ENCODE measurements around the gene DNAJC12. TPM values are rescaled to one million over a fixed set of nuclear protein-coding genes. Genes with fewer than 3 reads are reported as not detected.

The DNAJC12 gene
- polyA plus RNA-seq, 1 of the 3 experiments (the other 2 are of a cell fraction): 7.9 TPM

DNA sequence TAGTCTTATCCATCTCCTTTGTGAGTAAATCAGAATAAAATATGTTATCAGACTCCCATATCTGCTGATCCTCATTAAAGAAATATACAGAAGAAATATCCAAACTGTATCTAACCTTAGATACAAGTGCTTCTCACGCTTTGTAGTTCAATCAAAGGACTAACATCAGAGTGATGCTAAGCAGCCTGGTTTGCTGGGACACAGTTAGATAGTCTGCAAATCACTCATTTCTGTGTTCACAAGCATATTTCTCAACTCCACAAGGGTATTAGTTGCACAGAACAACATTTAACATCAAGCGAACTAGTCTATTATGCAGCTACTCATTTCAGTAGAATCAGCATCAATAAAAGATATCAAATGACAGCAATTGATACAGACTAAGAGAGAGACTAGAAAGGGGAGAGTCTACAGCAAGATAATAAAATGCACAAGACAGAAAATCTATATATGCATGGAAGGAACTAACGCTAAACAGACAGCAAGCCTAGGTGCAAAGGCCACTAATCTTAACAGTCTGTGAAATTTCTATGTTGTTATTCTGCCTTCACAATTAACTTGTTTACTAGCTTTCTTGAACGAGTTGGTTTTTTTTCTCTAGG is 30.0 kb downstream of the DNAJC12 start:
- 83% methylated on average over 4 of the region's 4 CpGs for WGBS (ENCODE audit: low lambda C conversion rate)
- TF ChIP-seq, protein P1, sequence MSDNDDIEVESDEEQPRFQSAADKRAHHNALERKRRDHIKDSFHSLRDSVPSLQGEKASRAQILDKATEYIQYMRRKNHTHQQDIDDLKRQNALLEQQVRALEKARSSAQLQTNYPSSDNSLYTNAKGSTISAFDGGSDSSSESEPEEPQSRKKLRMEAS (IDR thresholded peaks at IDR 0.05; ENCODE audit: low read depth): no peak
- no peak for TF ChIP-seq TAF1 (IDR thresholded peaks at IDR 0.05; ENCODE audit: borderline replicate concordance, low read depth, low read length)
- POLR2A ChIA-PET: no interaction called here

DNA sequence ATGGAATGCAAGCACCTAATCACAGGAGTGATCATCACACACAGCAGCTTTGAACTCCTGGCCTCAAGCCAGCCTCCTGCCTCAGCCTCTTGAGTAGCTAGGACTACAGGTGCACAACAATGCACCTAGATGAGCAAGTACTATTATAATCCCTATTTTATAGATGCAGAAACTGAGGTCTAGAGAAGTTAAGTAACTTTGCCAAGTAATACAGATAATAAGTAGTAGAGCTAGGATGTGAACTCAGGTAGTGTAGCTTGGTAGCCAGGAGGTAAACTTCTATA is 33.7 kb downstream of the DNAJC12 start:
- Histone ChIP-seq H3K27me3 (ENCODE audit: insufficient read depth) (no peaks in the 10 kb centered on the region), H3K4me3 (ENCODE audit: low read depth in 2 of 2, low read length in 1 of 2) (no peak overlapping the region), H3K4me1 (ENCODE audit: control insufficient read depth in 1 of 2, insufficient read depth in 2 of 2, low read depth in 1 of 2, low read length in 1 of 2) (no peaks in the 10 kb centered on the region), H3K9me2 (no peaks in the 10 kb centered on the region), H3K9ac (no peak overlapping the region), H3K79me2 (ENCODE audit: insufficient read depth) (no peaks in the 10 kb centered on the region), H3F3A (replicated peaks; ENCODE audit: insufficient read depth) (no peaks in the 10 kb centered on the region), H3K9me3 (no peaks in the 10 kb centered on the region), H4K20me1 (ENCODE audit: insufficient read depth) (no peaks in the 10 kb centered on the region), H3K4me2 (no peak overlapping the region), H2AFZ (ENCODE audit: low read depth) (no peak overlapping the region), H3K27ac (ENCODE audit: low read depth in 2 of 2, low read length in 1 of 2) (no peak overlapping the region), H3K36me3 (replicated peaks in 1 of 2; ENCODE audit: control insufficient read depth in 1 of 2, insufficient read depth in 2 of 2, low read length in 1 of 2) (peaks cover 0 to 2% of the 10 kb centered on the region in 2 experiments)
- CTCF ChIA-PET: no interaction called here
- no peak for TF ChIP-seq GABPA (IDR thresholded peaks at IDR 0.05; ENCODE audit: low read depth)
- TF ChIP-seq MEF2A (IDR thresholded peaks at IDR 0.05; ENCODE audit: borderline replicate concordance, low read depth): no peak
- no peak for TF ChIP-seq MXI1 (IDR thresholded peaks at IDR 0.05; ENCODE audit: low read depth, low read length)
- TF ChIP-seq TEAD4 (IDR thresholded peaks at IDR 0.05; ENCODE audit: borderline replicate concordance, insufficient read depth): no peak
- TF ChIP-seq, protein P2, sequence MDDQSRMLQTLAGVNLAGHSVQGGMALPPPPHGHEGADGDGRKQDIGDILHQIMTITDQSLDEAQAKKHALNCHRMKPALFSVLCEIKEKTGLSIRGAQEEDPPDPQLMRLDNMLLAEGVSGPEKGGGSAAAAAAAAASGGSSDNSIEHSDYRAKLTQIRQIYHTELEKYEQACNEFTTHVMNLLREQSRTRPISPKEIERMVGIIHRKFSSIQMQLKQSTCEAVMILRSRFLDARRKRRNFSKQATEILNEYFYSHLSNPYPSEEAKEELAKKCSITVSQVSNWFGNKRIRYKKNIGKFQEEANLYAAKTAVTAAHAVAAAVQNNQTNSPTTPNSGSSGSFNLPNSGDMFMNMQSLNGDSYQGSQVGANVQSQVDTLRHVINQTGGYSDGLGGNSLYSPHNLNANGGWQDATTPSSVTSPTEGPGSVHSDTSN (IDR thresholded peaks at IDR 0.05): no peak
- no peak for TF ChIP-seq POLR2AphosphoS5 (IDR thresholded peaks at IDR 0.05; ENCODE audit: low read depth, low read length)
- TF ChIP-seq RCOR1 (IDR thresholded peaks at IDR 0.05; ENCODE audit: low read length): no peak
- TF ChIP-seq RAD21 (IDR thresholded peaks at IDR 0.05; ENCODE audit: low read length): no peak
- TF ChIP-seq, protein P3, sequence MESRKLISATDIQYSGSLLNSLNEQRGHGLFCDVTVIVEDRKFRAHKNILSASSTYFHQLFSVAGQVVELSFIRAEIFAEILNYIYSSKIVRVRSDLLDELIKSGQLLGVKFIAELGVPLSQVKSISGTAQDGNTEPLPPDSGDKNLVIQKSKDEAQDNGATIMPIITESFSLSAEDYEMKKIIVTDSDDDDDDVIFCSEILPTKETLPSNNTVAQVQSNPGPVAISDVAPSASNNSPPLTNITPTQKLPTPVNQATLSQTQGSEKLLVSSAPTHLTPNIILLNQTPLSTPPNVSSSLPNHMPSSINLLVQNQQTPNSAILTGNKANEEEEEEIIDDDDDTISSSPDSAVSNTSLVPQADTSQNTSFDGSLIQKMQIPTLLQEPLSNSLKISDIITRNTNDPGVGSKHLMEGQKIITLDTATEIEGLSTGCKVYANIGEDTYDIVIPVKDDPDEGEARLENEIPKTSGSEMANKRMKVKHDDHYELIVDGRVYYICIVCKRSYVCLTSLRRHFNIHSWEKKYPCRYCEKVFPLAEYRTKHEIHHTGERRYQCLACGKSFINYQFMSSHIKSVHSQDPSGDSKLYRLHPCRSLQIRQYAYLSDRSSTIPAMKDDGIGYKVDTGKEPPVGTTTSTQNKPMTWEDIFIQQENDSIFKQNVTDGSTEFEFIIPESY (IDR thresholded peaks at IDR 0.05; ENCODE audit: borderline replicate concordance, low read depth): no peak
- no peak for TF ChIP-seq TCF12 (IDR thresholded peaks at IDR 0.05)
- TF ChIP-seq FOSL2 (IDR thresholded peaks at IDR 0.05; ENCODE audit: borderline replicate concordance, low read depth): no peak
- DNase-seq: no peak
- POLR2A ChIA-PET: no interaction called here

More for the DNA sequence above, 30.0 kb downstream of the DNAJC12 start:
- H3K79me2 ChIP-seq (ENCODE audit: insufficient read depth): no peaks in the 10 kb centered on the region
- CTCF ChIA-PET: interaction anchor here (1.6 to 2.0 kb wide), 2 partner anchors 28 to 110 kb away, joined by 4 to 8 read pairs; no protein-coding TSS in a partner anchor
- no peak overlapping the region for H3K27ac ChIP-seq (ENCODE audit: low read depth in 2 of 2, low read length in 1 of 2)
- no peaks in the 10 kb centered on the region for H3K9me2 ChIP-seq
- H3K9ac ChIP-seq: no peak overlapping the region
- no peak overlapping the region for H3K4me3 ChIP-seq (ENCODE audit: low read depth in 2 of 2, low read length in 1 of 2)
- H3K4me2 ChIP-seq: no peak overlapping the region
- peaks cover 0 to 2% of the 10 kb centered on the region in 2 experiments for H3K36me3 ChIP-seq (replicated peaks in 1 of 2; ENCODE audit: control insufficient read depth in 1 of 2, insufficient read depth in 2 of 2, low read length in 1 of 2)
- H4K20me1 ChIP-seq (ENCODE audit: insufficient read depth): no peaks in the 10 kb centered on the region
- no peak for DNase-seq
- H3K4me1 ChIP-seq (ENCODE audit: control insufficient read depth in 1 of 2, insufficient read depth in 2 of 2, low read depth in 1 of 2, low read length in 1 of 2): no peaks in the 10 kb centered on the region
- no peaks in the 10 kb centered on the region for H3K27me3 ChIP-seq (ENCODE audit: insufficient read depth)
- no peaks in the 10 kb centered on the region for H3K9me3 ChIP-seq
- H3F3A ChIP-seq (replicated peaks; ENCODE audit: insufficient read depth): no peaks in the 10 kb centered on the region
- no peak overlapping the region for H2AFZ ChIP-seq (ENCODE audit: low read depth)
